GM19351 (cell line): Measurements from ENCODE around the gene SLC25A42.
"Not testable (repeated sequence)": the region's sequence is repeated elsewhere in the genome, so short reads cannot be mapped to it uniquely, and the experiment has no call there.

Experiments
- ATAC-seq: cut with Tn5 transposase; IDR thresholded peaks from one replicate; pipeline ENCODE4 v1.9.1; 2021; ENCODE audit warnings: mild to moderate bottlenecking, moderate library complexity; ENCODE audit not compliant: unreplicated experiment

Gene SLC25A42

GRCh38 chr19:19105365-19106055, 41.7 kb downstream of the SLC25A42 start:
- ATAC-seq, result no peak

- ATAC-seq, result no peak
These were observed 42.3 kb downstream of the SLC25A42 start for GRCh38 chr19:19106056-19106551.

GRCh38 chr19:19106938-19107337, 43.1 kb downstream of the SLC25A42 start:
- not testable (repeated sequence) for ATAC-seq

- no peak for ATAC-seq
These were observed 43.9 kb downstream of the SLC25A42 start for GRCh38 chr19:19107654-19108053.

- no peak for ATAC-seq
These were observed 45.8 kb downstream of the SLC25A42 start for GRCh38 chr19:19109601-19110000.

- no peak for ATAC-seq
These were observed 46.8 kb downstream of the SLC25A42 start for GRCh38 chr19:19110410-19111135.

GRCh38 chr19:19111136-19111835, 47.5 kb downstream of the SLC25A42 start:
- no peak for ATAC-seq

GRCh38 chr19:19111967-19112580, 48.3 kb downstream of the SLC25A42 start:
- ATAC-seq, result no peak

- ATAC-seq, result no peak
These were observed 49.3 kb downstream of the SLC25A42 start for GRCh38 chr19:19113040-19113626.

GRCh38 chr19:19115954-19116353, 52.2 kb downstream of the SLC25A42 start:
- ATAC-seq, result no peak

GRCh38 chr19:19119325-19120237, 55.8 kb downstream of the SLC25A42 start:
- ATAC-seq, result no peak

- ATAC-seq, result no peak
These were observed 56.8 kb downstream of the SLC25A42 start for GRCh38 chr19:19120308-19121231.

GRCh38 chr19:19121371-19121770, 57.6 kb downstream of the SLC25A42 start:
- no peak for ATAC-seq

- ATAC-seq, result no peak
These were observed 59.1 kb downstream of the SLC25A42 start for GRCh38 chr19:19122902-19123301.

GRCh38 chr19:19123386-19123785, 59.6 kb downstream of the SLC25A42 start:
- ATAC-seq, result no peak

GRCh38 chr19:19126102-19126501, 62.3 kb downstream of the SLC25A42 start:
- ATAC-seq, result no peak

GRCh38 chr19:19131989-19132388, 68.2 kb downstream of the SLC25A42 start:
- ATAC-seq, result no peak

GRCh38 chr19:19132912-19133311, 69.1 kb downstream of the SLC25A42 start:
- ATAC-seq, result no peak

- ATAC-seq, result no peak
These were observed 70.2 kb downstream of the SLC25A42 start for GRCh38 chr19:19133985-19134384.
